NCI-H2227 treated with DMSO at 0.1 percent for 48 hours (cell line): ENCODE data around the gene HECA.
A peak's percentile ranks its signal among the peaks of the same experiment; 100 is the strongest.
"Not testable (repeated sequence)": the region's sequence is repeated elsewhere in the genome, so short reads cannot be mapped to it uniquely, and the experiment has no call there.

Experiments
- DNase-seq: peaks from one replicate; lab custom pipeline; 2025; lab: John Stamatoyannopoulos, UW

The HECA gene

DNA sequence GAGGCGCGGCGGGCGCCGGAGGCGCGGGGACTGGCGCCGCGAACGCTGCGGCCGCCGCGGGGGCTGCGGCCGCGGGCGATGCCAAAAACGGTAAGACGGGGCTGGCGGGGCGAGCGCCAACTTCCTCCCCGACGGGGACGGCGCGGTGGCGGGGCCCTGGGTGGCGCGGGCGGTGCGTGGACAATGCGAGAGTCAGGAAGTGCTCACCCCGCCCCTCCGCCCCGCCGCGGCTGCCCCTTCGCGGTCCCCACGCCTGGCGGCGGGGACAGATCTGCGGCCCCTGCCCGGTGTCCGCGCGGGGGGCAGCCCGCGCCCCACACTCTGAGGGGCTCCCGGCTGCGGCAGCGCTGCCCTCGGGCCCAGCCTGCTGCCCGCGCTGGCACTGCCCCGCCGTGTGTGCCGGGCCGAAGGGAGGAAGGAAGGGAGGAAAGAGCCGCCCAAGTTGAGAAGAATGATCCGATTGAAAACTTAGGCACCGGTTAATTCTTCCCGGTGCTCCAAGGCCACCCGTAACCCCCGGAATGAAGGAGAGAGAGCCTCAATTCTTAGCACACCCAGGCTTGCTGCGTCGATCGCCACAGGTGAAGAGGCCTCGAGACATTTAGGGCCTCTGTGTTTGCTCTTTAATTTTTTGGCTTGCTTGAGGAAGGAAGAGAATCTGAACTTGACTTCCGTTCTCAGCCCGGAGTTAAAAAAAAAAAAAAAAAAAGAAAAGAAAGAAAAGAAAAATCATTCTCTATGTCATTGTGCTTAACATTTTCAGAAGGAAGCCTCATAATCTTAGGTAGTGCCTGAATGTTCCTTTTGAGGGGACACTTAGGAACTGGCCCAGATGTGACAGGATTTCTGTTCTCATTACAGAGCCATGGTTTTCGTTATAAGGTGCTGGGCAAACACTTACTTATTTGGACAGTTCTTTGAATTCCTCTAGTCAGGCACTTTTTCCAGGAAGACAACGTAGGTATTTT lies 982 bp downstream of the HECA start:
- DNase-seq: no peak

DNA sequence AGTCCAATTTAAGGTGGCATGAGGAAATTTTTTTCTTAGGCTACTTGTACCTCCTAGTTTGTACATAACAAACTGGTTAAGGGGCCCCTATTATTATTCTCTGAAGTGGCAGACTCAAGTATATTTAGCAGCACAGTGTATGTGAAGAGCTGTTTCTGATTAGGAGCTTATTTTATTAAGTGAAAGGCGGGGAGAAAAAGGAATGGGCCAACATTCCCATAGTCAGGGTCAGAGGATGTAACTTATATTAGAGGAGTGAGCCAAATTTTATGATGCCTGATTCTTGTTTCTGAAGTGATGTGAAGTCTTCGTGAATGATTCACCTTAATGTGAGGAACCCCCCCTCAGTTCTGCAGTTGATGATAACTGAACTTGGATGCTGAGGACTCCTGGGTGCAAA lies 2.8 kb downstream of the HECA start:
- no peak for DNase-seq

DNA sequence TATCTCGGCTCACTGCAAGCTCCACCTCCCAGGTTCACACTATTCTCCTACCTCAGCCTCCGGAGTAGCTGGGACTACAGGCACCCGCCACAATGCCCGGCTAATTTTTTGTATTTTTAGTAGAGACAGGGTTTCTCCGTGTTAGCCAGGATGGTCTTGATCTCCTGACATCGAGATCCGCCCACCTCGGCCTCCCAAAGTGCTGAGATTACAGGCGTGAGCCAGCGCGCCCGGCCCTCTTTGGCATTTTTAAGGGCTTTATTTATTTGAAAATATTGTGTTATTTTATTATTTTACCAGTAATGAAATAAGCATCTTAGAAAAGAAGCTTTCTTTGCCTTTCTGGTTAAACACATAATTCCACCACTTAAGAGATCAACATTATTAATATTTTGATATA lies 6.0 kb downstream of the HECA start:
- DNase-seq: not testable (repeated sequence)

DNA sequence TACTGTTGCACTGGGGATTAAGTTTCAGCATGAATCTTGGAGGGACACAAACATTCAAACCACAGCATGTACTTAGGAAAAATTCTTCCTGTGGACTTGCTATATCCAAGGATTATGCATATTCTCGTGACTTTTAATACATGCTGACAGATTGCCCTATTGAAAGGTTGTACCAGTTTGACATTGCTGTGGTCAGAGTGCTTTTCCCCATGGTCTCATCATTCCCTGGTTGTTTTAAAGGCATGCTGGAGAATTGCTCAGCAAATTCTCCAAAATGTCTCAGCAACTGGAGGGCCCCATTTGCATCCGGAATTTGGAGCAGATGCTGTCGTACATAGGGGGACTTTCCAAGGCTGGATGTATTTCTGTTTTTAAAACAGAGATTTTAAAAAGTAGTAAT lies 7.4 kb downstream of the HECA start:
- DNase-seq: no peak

DNA sequence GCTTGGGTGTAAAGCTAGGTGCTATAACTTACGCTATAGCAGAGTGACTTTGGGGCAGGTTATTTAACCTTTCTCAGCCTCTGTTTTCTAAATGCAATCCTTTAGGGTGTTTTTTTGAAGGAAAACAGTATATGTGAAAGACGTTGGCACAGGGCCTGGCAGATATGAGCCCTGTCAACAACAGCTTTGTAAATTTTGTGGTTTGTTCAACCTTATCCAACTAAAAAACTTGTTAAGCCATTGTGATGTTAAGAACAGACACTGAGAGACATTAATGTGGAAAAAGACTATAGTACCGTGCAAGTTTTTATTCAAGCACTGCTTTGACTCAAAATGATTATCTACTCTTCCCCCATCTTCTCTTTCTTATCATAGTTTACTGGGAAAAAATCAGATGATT lies 8.2 kb downstream of the HECA start:
- DNase-seq: no peak

DNA sequence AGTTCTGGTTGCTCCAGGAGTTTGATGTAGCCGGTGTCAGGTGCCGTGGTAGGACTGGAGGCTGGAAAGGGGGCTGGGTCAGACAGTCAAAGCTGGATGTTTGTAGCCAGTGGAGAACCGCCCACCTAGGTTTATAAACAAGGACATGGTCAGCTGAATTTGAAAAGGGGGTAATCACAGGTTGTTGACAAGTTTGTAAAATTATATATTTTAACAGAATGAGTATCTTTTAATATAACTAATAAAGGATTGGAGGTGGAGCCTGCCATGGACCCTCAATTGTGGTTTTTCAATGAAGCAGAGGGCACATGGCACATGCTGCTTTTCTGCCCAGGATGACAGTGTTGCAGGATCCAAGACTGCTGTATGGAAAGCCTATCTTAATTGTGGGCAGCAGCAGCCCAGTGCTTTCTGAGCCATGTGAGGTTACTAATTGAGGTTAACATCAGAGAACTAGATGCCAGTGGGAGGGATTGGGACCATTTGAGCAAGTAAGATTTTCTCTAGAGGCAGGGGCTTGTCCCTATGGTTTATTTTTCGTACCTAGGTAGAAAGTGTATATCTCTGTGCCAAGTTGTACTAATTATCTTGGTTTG lies 9.7 kb downstream of the HECA start:
- no peak for DNase-seq

DNA sequence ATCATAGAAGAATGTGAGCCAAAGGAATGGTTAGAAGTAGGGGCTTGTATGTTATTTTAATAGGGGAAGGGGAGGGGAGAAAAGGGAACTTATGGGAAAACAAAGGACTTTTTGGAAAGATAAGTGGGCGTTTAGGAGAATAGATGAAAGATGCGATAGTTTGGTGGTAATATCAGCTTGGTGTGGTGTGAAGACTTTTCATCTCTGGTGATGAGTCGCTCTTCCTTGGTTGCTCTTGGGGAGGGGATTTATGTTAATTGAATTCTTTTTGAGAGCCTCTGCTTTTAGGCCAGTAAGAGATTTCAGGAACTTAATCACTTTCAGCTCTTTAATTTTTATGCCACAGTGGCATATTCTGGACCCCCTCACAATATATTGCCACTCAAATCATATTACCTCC lies 10.8 kb downstream of the HECA start:
- no peak for DNase-seq

DNA sequence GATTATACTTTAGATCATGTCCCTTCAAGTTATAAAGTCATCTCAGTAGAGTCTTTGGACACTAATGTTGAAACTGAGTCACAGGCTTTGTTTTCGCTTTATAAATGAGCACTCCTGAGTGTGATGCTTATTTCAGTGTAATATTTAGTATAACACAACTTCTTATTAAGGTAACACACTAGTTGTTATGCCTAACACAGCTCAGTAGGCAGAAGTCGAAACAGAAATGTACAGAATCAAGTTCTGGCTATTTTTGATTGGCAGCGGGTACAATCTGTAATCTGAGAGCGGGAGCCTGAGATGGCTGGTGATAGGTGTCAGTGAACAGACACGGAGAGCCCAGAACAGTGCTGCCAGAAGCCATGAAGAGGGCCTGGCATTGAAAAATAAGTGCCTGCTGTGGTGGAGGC lies 11.4 kb downstream of the HECA start:
- DNase-seq: no peak

DNA sequence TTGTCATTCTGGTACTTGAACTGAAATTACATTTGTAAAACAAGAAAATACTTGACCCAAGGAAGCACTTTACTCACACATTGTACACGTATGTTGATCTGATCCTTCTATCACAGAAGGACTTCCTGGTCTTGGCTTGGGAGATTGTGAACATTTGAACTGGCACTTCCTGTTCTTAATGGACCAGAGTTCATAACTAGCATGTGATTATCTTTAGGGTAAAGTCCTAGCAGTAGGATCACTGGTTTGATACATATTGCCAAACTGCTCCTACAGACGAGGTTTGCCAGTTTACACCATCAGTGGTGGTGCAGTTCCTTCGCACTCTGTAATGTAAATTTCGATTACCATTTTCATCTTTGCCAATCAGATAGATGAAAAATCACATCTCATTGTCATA lies 12.7 kb downstream of the HECA start:
- DNase-seq: no peak

DNA sequence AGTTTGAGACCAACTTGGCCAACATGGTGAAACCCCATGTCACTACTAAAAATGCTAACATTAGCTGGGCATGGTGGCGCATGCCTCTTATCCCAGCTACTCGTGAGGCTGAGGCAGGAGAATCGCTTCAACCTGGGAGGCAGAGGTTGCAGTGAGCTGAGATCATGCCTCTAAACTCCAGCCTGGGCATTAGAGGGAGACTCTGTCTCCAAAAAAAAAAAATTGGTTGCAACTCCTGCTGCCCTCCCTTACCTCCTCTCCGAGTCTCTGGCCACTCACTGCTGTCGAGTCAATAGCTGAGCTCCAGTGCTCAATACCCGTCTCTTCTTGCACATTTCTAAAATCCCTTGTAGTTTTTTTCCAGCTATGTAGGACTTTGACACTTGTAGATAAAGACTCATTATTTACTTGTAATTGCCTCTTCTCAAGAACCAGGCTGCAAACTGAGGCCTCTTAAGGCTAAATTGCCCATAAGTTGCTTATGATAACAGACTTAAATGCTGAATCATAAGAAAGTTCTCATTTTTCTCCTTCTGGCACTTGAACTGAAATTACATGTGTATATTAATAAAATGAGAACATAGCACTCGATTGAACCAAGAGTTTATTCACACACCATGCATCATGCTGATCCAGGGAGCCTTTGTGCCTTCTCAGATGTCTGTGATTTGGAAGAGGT lies 13.8 kb downstream of the HECA start:
- peak; percentile 17 for DNase-seq

DNA sequence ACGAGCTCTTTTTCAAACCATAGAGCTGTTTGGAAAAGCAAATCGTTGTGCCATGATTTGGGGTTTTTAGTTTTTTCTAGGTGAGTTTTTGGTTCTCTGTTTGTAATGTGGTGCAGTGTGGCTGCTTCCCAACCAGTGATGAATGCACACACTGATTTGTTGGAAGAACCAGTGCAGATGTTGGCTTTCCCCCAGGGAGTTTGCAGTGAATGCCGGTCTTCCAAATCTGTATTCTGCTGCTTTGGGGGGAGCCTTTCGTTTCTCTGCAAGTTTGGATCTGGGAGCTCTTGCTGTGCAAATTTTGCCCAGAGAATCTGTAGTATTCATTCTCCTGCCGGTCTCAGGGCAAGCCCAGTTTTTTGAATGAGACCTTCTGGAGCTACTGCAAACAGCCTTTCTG lies 14.5 kb downstream of the HECA start:
- DNase-seq: no peak

DNA sequence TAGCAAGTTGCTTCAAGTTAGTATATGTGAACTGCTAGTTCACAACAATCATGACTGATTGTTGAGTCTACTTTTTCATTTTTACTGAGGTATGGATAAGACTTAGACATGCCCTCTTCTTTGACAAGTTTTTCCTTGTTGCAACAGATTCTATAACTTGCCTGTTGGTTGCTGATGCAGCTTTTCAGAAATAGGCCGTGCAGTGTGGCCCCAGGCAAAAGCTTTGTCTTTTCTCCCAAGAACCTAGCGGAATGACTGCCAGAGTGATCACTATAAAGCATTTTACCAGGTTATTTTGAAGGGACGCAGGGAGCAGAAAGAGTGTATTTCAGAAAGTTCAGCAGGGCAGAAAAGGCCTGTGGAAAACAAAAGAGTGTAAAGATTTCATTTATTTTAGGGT lies 16.0 kb downstream of the HECA start:
- no peak for DNase-seq

DNA sequence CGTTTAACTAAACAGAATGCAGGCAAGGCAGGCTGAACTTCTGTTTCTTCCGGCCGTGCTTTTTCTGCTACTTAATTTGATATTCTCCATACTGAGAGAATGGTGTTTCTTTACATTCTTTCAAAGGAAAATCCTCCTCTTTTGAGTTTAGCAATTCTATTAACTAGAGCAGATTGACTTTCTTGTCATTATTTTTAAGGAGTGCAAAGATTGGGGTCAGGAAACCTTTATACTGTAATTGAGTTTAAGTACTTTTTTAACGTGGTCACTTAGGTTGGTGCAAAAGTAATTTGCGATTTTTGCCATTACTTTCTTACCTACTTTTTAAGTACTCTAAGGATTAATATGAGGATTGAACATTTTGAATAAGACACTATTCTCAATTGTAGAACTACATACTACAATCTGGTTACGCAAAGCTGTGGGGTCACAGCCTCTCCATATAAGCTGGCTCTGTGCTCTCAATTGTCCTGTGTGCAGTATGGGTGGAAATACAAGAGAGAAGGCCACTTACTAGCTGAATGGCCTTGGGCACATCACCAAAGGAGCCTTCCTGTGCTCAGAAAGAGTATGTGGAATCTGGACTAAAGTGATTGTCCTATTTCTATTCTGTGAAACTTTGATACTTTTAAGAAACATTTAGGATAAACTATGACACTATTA lies 16.7 kb downstream of the HECA start:
- DNase-seq: no peak

DNA sequence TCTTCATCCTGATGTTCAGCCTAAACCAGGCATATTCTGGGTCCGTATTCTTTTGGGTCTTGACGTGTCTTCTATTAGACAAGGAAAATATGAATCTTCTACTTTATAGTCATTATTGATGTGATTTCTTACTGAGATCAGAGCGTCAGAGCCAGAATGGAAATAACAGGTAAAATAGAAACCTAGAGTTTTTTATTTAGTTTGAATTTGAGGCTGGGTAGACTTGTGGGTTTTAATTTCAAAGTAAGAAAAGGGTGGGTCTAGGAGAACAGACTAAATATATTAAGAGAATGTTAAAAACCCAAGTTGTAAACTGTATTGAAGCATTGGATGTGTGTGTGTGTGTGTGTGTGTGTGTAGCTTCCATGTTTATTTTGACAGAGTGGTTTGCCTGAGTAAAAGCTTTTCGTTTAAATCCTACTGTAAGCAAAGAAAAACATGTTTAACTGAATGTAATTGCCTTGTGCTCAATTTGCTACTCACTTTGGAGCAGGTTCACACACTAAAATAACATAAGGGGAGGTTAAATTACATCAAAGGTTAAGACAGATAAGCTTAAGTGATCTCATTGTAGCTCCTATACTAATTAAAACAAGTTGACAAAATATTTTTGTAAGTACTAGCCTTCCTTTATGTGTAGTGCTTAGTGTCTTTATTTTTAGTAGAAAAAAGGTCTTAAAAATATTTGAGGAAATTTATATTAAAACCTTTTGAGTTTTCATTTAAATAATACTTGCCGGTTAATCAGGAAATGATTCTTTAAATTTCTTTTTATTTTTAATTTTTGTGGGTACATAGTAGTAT lies 17.4 kb downstream of the HECA start:
- no peak for DNase-seq

DNA sequence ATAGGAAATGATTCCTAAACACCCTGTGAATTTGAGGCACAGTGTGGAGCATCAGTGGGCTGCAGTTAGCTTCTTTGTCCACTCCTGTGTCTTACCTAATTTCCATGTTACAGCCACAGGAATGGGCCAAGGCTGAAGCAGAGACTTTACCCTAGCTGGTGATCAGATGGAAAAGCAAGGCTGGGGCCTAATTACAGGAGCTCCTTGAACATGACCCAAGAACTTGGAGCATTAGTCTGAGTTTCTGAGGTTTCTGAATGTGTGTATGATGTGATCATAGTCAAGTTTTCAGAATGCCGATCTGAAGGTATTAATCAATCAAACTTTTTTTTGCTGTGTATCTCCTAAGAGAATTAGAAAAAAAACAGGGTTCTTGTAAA lies 18.0 kb downstream of the HECA start:
- DNase-seq: no peak

DNA sequence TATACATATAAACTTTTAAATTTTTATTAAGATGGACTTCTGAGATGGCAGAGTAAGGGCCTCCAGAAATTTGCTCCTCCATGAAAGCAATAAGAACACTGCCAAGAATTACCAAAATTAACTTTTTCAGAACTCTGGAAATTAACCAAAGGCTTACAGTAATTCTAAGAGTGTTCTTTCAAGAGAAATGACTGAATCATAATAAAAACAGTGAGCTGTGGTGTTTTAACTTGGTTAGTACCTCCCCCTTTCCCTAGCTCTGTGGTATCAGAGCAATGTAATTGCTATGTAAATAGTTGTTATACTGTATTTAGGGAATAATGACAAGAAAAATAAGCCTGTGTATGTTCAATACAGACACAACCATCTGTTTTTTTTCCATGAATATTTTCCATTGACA lies 19.0 kb downstream of the HECA start:
- no peak for DNase-seq

DNA sequence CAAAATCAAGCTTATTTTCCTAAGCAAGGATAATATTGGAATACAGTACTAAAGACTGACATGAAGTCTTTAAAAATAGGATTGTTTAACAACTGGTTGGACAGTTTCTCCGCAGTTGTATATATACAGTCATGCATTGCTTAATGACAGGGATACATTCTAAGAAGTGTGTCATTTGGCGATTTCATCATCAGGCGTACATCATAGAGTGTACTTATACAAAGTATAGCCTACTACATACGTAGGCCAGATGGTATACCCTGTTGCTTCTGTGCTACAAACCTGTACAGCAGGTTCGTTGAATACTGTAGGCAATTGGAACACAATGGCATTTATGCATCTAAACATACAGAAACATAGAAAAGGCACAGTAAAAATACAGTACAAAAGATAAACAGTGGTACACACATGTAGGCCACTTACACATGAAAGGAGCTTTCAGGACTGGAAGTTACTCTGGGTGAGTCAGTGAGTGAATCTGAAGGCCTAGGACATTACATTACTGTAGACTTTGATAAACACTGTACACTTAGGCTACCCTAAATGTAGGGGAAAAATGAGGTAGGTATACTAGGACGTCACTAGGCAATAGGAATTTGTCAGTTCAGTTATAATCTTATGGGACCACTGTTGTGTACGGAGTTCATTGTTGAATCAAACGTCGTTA lies 20.1 kb downstream of the HECA start:
- no peak for DNase-seq

DNA sequence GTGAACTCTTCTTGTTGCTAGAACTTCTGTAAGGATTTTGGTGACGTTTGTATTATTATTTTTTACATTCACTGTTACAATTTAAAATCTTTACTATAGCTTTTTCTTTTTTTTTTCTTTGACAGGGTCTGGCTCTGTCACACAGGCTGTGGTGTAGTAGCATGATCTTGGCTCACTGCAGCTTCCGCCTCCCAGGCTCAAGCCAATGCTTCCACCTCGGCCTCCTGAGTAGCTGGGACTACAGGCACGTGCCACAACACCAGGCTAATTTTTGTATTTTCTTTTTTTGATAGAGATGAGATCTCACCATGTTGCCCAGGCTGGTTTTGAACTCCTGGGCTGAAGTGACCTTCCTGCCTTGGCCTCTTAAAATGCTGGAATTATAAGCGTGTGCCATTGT lies 21.2 kb downstream of the HECA start:
- DNase-seq: no peak

DNA sequence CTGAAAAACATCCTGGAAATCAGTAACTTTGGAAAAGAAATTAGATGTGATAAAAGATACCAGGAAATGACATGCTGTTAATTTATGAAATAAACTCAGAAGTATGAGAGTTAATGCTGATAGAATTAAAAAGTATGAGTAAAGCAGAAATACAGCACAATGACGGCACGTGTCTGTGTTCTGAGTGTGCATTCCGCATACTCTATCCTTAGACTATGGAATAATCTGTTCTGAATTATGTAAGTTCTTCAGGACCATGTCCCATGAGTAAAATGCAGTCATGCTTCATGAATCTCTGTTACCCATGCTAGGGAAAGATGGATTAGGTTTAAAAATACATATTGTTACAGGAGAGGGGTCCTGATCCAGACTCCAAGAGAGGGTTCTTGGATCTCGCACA lies 21.7 kb downstream of the HECA start:
- DNase-seq: no peak

DNA sequence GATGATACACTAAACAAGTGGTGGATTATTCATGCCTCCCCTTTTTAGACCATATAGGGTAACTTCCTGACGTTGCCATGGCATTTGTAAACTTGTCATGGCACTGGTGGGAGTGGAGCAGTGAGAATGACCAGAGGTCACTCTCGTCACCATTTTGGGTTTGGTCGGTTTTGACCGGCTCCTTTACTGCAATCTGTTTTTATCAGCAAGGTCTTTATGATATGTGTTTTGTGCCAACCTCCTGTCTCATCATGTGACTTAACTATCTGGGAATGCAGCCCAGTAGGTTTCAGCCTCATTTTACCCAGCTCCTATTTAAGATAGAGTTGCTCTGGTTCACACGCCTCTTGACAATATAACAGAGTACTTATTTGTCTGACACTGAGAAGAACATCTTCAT lies 22.2 kb downstream of the HECA start:
- DNase-seq: not testable (repeated sequence)

DNA sequence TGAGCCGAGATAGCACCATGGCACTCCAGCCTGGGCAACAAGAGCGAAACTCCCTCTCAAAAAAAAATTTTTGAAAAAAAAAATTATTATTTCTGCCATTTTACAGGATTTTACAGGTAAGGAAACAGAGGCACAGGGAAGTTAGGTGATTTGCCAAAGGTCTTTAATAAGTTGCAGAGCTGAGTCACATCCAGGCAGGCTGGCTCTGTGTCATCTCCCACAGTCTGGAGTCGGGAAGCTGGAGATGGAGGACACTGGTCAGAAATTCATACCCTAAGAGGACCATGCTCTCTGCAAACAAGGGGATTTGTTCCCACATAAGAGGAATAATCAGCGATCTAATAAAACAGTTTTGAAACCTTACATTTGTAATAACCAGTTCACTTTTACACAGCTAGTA lies 24.1 kb downstream of the HECA start:
- no peak for DNase-seq
